ENCODE results near the gene MYO3B. TPM values are rescaled to one million over a fixed set of nuclear protein-coding genes. Genes with fewer than 3 reads are reported as not detected.

The MYO3B gene
- total RNA-seq, 1 donor from 2014 or later = not detected

GRCh38 chr2:170236680-170237047, 58.7 kb downstream of the MYO3B start:
- intact Hi-C loops (cut with DNase I) = no loop called here
- Histone ChIP-seq H3K4me3 (no peak overlapping the region), H3K27me3 (ENCODE audit: low read depth) (no peaks in the 10 kb centered on the region), H3K27ac (no peak overlapping the region), H3K9me3 (no peaks in the 10 kb centered on the region), H3K36me3 (no peaks in the 10 kb centered on the region), H3K4me1 (no peaks in the 10 kb centered on the region)
- ATAC-seq (no peak), DNase-seq (no peak)
- no peak for TF ChIP-seq CTCF (IDR thresholded peaks at IDR 0.05)

GRCh38 chr2:170237572-170238120, 59.7 kb downstream of the MYO3B start:
- no peak for DNase-seq
- Histone ChIP-seq H3K4me3 (no peak overlapping the region), H3K4me1 (no peaks in the 10 kb centered on the region), H3K9me3 (no peaks in the 10 kb centered on the region), H3K27ac (no peak overlapping the region), H3K36me3 (no peaks in the 10 kb centered on the region), H3K27me3 (ENCODE audit: low read depth) (peaks cover 3% of the 10 kb centered on the region)
- ATAC-seq = no peak
- intact Hi-C loops (cut with DNase I) = no loop called here
- TF ChIP-seq CTCF (IDR thresholded peaks at IDR 0.05) = no peak

- no peaks in the 10 kb centered on the region for H3K4me1 ChIP-seq
- no peaks in the 10 kb centered on the region for H3K9me3 ChIP-seq
- intact Hi-C loops (cut with DNase I) = no loop called here
- DNase-seq = no peak
- no peaks in the 10 kb centered on the region for H3K36me3 ChIP-seq
- H3K27ac ChIP-seq = no peak overlapping the region
- TF ChIP-seq CTCF (IDR thresholded peaks at IDR 0.05) = no peak
- no peak for ATAC-seq
- no peak overlapping the region for H3K4me3 ChIP-seq
- peaks cover 3% of the 10 kb centered on the region for H3K27me3 ChIP-seq (ENCODE audit: low read depth)
Observed at GRCh38 chr2:170238776-170239175, 60.8 kb downstream of the MYO3B start.

DNA sequence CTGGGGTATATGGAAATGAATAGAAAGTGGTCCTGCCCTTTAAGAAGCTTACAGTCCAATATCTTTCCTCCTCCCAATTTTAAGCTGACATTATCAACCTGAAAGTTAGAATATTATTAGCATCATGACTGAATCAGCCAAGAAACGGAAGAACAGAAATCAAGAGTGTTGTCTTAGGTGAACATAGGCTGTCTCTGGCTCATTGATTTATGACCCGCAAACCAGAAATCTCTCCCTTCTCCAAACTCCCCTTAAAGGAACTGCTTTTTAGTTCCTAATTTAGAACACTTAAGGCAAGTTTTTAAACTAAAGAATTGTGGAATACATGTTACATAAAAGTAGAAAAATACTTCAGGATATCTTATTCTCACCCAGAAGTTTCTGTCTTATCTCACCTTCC, 62.7 kb downstream of the MYO3B start:
- no peak for TF ChIP-seq CTCF (IDR thresholded peaks at IDR 0.05)
- H3K4me3 ChIP-seq = no peak overlapping the region
- no peaks in the 10 kb centered on the region for H3K9me3 ChIP-seq
- H3K27me3 ChIP-seq (ENCODE audit: low read depth) = peaks cover 3% of the 10 kb centered on the region
- ATAC-seq = no peak
- no peak overlapping the region for H3K27ac ChIP-seq
- intact Hi-C loops (cut with DNase I) = no loop called here
- DNase-seq = no peak
- no peaks in the 10 kb centered on the region for H3K36me3 ChIP-seq
- H3K4me1 ChIP-seq = no peaks in the 10 kb centered on the region

DNA sequence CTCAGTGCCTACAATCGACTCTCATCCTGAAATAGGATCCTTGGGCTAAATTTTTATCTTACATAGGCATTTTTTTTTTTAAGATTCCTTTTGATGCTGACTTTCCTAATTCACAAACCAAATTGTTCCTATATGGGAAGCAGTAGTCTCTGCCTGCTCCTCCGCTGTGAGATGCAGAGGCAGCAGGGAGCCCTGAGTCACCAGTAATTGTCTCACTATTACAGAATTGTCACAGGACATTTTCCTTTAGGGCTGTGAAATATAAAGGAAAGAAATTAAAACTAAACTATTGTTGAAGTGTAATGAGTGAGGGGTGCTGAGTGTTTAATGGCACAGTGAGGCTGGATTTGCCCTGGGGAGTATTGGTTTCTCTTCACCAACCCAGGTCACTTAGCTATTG, 63.8 kb downstream of the MYO3B start:
- no peaks in the 10 kb centered on the region for H3K4me1 ChIP-seq
- DNase-seq (no peak), ATAC-seq (no peak)
- no peaks in the 10 kb centered on the region for H3K36me3 ChIP-seq
- no peaks in the 10 kb centered on the region for H3K9me3 ChIP-seq
- TF ChIP-seq CTCF (IDR thresholded peaks at IDR 0.05) = no peak
- H3K27me3 ChIP-seq (ENCODE audit: low read depth) = peaks cover 3% of the 10 kb centered on the region
- no peak overlapping the region for H3K27ac ChIP-seq
- intact Hi-C loops (cut with DNase I) = no loop called here
- no peak overlapping the region for H3K4me3 ChIP-seq

Measured in lower lobe of right lung (tissue), 2 donors.